Liver (tissue), 9 donors: Measurements from ENCODE around the gene DPH5. TPM values are rescaled to one million over a fixed set of nuclear protein-coding genes. Genes with fewer than 3 reads are reported as not detected.

Source experiments
- DNase-seq: peaks from one replicate; pipeline ENCODE4 v3.0.0-alpha.2; 2017; ENCODE audit warnings: low spot score
- H3K27ac ChIP-seq, 2 donors: one replicate each; pipeline ENCODE4 v1.7.0; 2013; ENCODE audit warnings: inconsistent platforms in 2 of 2, low read length in 2 of 2, control low read depth in 1 of 2, low read depth in 1 of 2, mild to moderate bottlenecking in 1 of 2
- H3K27me3 ChIP-seq, 4 donors: one replicate each; pipeline versions ENCODE4 v1.6.1 to v1.7.0; 2013; ENCODE audit warnings: low read length in 3 of 4, inconsistent platforms in 1 of 4, mild to moderate bottlenecking in 1 of 4, moderate library complexity in 1 of 4; ENCODE audit not compliant: control insufficient read depth in 4 of 4, insufficient read depth in 4 of 4
- H3K36me3 ChIP-seq, 4 donors: one replicate each; pipeline versions ENCODE4 v1.6.1 to v1.7.0; 2013; ENCODE audit warnings: low read length in 3 of 4, mild to moderate bottlenecking in 3 of 4, low read depth in 1 of 4, moderate library complexity in 1 of 4; ENCODE audit not compliant: control insufficient read depth in 4 of 4, insufficient read depth in 3 of 4
- H3K4me1 ChIP-seq, 4 donors: one replicate each; pipeline versions ENCODE4 v1.6.1 to v1.7.0; 2013; ENCODE audit warnings: low read length in 3 of 4, mild to moderate bottlenecking in 3 of 4, moderate library complexity in 1 of 4; ENCODE audit not compliant: control insufficient read depth in 4 of 4, insufficient read depth in 4 of 4
- H3K4me3 ChIP-seq, 3 donors: one replicate each; pipeline versions ENCODE4 v1.6.1 to v1.7.0; 2013; ENCODE audit warnings: low read length in 3 of 3, control low read depth in 1 of 3, low read depth in 1 of 3, mild to moderate bottlenecking in 1 of 3
- H3K9ac ChIP-seq, 2 donors: one replicate each; pipeline ENCODE4 v1.7.0; 2013; ENCODE audit warnings: low read length in 2 of 2, mild to moderate bottlenecking in 2 of 2, moderate library complexity in 2 of 2, control low read depth in 1 of 2, low read depth in 1 of 2
- H3K9me3 ChIP-seq, 4 donors: one replicate each; pipeline versions ENCODE4 v1.6.1 to v1.7.0; 2013; ENCODE audit warnings: low read length in 3 of 4; ENCODE audit not compliant: control insufficient read depth in 4 of 4
- EGR1 ChIP-seq, 2 donors: IDR thresholded peaks; 2 replicates each; pipeline ENCODE4 v1.6.1; 2016 to 2018; ENCODE audit warnings: antibody characterized with exemption in 2 of 2, low read depth in 2 of 2
- FOXA1 ChIP-seq: IDR thresholded peaks from 2 replicates; pipeline ENCODE4 v1.6.1; 2016; ENCODE audit warnings: antibody characterized with exemption
- FOXA2 ChIP-seq: IDR thresholded peaks from 2 replicates; pipeline ENCODE4 v1.6.1; 2016; ENCODE audit warnings: antibody characterized with exemption
- GABPA ChIP-seq, 2 donors: IDR thresholded peaks in 1 of 2; conservative IDR thresholded peaks in 1 of 2; 2 replicates each; pipeline ENCODE4 v1.6.1; 2016; ENCODE audit warnings: antibody characterized with exemption in 2 of 2, mild to moderate bottlenecking in 1 of 2, moderate library complexity in 1 of 2
- HNF4A ChIP-seq, 2 donors: conservative IDR thresholded peaks; 2 replicates each; pipeline ENCODE4 v1.6.1; 2016; ENCODE audit warnings: antibody characterized with exemption in 2 of 2, mild to moderate bottlenecking in 2 of 2
- HNF4G ChIP-seq: IDR thresholded peaks from 2 replicates; pipeline ENCODE4 v1.6.1; 2016; ENCODE audit warnings: antibody characterized with exemption
- JUND ChIP-seq, 2 donors: IDR thresholded peaks; 2 replicates each; pipeline ENCODE4 v1.6.1; 2016; ENCODE audit warnings: antibody characterized with exemption in 2 of 2
- NR2F2 ChIP-seq: IDR thresholded peaks from 2 replicates; pipeline ENCODE4 v1.6.1; 2016; ENCODE audit warnings: antibody characterized with exemption
- RAD21 ChIP-seq, 2 donors: IDR thresholded peaks; 2 replicates each; pipeline ENCODE4 v1.6.1; 2016; ENCODE audit warnings: antibody characterized with exemption in 2 of 2, mild to moderate bottlenecking in 2 of 2
- RXRA ChIP-seq, 2 donors: IDR thresholded peaks; 2 replicates each; pipeline ENCODE4 v1.6.1; 2017 to 2018; ENCODE audit warnings: antibody characterized with exemption in 2 of 2, mild to moderate bottlenecking in 1 of 2
- SP1 ChIP-seq: IDR thresholded peaks from 2 replicates; pipeline ENCODE4 v1.6.1; 2018; ENCODE audit warnings: antibody characterized with exemption, mild to moderate bottlenecking
- TAF1 ChIP-seq: conservative IDR thresholded peaks from 2 replicates; pipeline ENCODE4 v1.6.1; 2016; ENCODE audit warnings: antibody characterized with exemption, mild to moderate bottlenecking
- YY1 ChIP-seq: IDR thresholded peaks from 2 replicates; pipeline ENCODE4 v1.6.1; 2016; ENCODE audit warnings: antibody characterized with exemption, mild to moderate bottlenecking
- WGBS: extraction: QIAGEN DNeasy Blood & Tissue Kit; methylation state at CpG from one replicate; pipeline ENCODE4 v1.1.7; 2013; 5-methylcytosine and 5-hydroxymethylcytosine counted together
- polyA plus RNA-seq, 2 donors: library from polyadenylated mRNA; stranded (reverse) in 1 of 2; unstranded in 1 of 2; fragments of 200-250 nt in 1 of 2; fragments of >200 nt in 1 of 2; fragmentation: Nextera tagmentation in 1 of 2; extraction: Ambion mirVana in 1 of 2; gene quantifications; one replicate each; pipeline versions ENCODE4 v1.2.1 to v1.2.3, GENCODE V29; 2013 to 2015
- total RNA-seq, 2 donors: library from RNA; depleted of rRNA; stranded (reverse); fragments of >200 nt; gene quantifications; one replicate each; pipeline ENCODE4 v1.2.3, GENCODE V29; 2014
- TF ChIP-seq, protein P1 (sequence below): IDR thresholded peaks from 2 replicates; pipeline ENCODE4 v1.6.1; 2016; ENCODE audit warnings: antibody characterized with exemption
- TF ChIP-seq, protein P2 (sequence below): IDR thresholded peaks from 2 replicates; pipeline ENCODE4 v1.6.1; 2016; ENCODE audit warnings: antibody characterized with exemption
- TF ChIP-seq, protein P3 (sequence below): IDR thresholded peaks from 2 replicates; pipeline ENCODE4 v1.6.1; 2016; ENCODE audit warnings: antibody characterized with exemption, mild to moderate bottlenecking
- TF ChIP-seq, protein P4 (sequence below): IDR thresholded peaks from 2 replicates; pipeline ENCODE4 v1.6.1; 2016; ENCODE audit warnings: antibody characterized with exemption
- TF ChIP-seq, protein P5 (sequence below): fragments of 150-350 bp; IDR thresholded peaks from 2 replicates; pipeline ENCODE4 v1.5.1; 2017; ENCODE audit warnings: improper control_type of control experiment, low read depth, low read length; ENCODE audit not compliant: missing input control
- donor health status: healthy.
- donor health status: healthy.
- donor health status: healthy.
- donor health status: healthy.
- donor health status: healthy.

Gene DPH5
- total and polyA plus RNA-seq, 4 donors: 12.9 to 16.3 (median 14.8) TPM

- no peaks in the 10 kb centered on the region for H3K4me1 ChIP-seq
- H3K27ac ChIP-seq: no peak overlapping the region
- H3K9me3 ChIP-seq: no peaks in the 10 kb centered on the region
- H3K27me3 ChIP-seq: no peaks in the 10 kb centered on the region
- DNase-seq: no peak
- no peak overlapping the region for H3K4me3 ChIP-seq
- H3K36me3 ChIP-seq: peaks cover 0 to 11% (median 7%) of the 10 kb centered on the region in 4 donors
- H3K9ac ChIP-seq: no peak overlapping the region
- TF ChIP-seq RXRA (IDR thresholded peaks at IDR 0.05) (no peak), EGR1 (IDR thresholded peaks at IDR 0.05; ENCODE audit: low read depth in 2 of 2) (no peak), TAF1 (no peak), JUND (IDR thresholded peaks at IDR 0.05) (no peak), YY1 (no peak), HNF4G (no peak), RAD21 (IDR thresholded peaks at IDR 0.05) (no peak), GABPA (IDR thresholded peaks at IDR 0.05 in 1 of 2, conservative IDR thresholded peaks at IDR 0.05 in 1 of 2) (no peak), FOXA1 (no peak), HNF4A (conservative IDR thresholded peaks at IDR 0.05) (no peak)
- TF ChIP-seq, protein P1, sequence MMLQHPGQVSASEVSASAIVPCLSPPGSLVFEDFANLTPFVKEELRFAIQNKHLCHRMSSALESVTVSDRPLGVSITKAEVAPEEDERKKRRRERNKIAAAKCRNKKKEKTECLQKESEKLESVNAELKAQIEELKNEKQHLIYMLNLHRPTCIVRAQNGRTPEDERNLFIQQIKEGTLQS: no peak
- TF ChIP-seq, protein P2, sequence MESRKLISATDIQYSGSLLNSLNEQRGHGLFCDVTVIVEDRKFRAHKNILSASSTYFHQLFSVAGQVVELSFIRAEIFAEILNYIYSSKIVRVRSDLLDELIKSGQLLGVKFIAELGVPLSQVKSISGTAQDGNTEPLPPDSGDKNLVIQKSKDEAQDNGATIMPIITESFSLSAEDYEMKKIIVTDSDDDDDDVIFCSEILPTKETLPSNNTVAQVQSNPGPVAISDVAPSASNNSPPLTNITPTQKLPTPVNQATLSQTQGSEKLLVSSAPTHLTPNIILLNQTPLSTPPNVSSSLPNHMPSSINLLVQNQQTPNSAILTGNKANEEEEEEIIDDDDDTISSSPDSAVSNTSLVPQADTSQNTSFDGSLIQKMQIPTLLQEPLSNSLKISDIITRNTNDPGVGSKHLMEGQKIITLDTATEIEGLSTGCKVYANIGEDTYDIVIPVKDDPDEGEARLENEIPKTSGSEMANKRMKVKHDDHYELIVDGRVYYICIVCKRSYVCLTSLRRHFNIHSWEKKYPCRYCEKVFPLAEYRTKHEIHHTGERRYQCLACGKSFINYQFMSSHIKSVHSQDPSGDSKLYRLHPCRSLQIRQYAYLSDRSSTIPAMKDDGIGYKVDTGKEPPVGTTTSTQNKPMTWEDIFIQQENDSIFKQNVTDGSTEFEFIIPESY: no peak
- TF ChIP-seq, protein P3, sequence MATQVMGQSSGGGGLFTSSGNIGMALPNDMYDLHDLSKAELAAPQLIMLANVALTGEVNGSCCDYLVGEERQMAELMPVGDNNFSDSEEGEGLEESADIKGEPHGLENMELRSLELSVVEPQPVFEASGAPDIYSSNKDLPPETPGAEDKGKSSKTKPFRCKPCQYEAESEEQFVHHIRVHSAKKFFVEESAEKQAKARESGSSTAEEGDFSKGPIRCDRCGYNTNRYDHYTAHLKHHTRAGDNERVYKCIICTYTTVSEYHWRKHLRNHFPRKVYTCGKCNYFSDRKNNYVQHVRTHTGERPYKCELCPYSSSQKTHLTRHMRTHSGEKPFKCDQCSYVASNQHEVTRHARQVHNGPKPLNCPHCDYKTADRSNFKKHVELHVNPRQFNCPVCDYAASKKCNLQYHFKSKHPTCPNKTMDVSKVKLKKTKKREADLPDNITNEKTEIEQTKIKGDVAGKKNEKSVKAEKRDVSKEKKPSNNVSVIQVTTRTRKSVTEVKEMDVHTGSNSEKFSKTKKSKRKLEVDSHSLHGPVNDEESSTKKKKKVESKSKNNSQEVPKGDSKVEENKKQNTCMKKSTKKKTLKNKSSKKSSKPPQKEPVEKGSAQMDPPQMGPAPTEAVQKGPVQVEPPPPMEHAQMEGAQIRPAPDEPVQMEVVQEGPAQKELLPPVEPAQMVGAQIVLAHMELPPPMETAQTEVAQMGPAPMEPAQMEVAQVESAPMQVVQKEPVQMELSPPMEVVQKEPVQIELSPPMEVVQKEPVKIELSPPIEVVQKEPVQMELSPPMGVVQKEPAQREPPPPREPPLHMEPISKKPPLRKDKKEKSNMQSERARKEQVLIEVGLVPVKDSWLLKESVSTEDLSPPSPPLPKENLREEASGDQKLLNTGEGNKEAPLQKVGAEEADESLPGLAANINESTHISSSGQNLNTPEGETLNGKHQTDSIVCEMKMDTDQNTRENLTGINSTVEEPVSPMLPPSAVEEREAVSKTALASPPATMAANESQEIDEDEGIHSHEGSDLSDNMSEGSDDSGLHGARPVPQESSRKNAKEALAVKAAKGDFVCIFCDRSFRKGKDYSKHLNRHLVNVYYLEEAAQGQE: no peak
- TF ChIP-seq, protein P4, sequence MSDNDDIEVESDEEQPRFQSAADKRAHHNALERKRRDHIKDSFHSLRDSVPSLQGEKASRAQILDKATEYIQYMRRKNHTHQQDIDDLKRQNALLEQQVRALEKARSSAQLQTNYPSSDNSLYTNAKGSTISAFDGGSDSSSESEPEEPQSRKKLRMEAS: no peak
- 91% methylated on average over 1 of the region's 1 CpG for WGBS
Observed at GRCh38 chr1:100976936-100977335, 48.6 kb downstream of the DPH5 start.

DNA sequence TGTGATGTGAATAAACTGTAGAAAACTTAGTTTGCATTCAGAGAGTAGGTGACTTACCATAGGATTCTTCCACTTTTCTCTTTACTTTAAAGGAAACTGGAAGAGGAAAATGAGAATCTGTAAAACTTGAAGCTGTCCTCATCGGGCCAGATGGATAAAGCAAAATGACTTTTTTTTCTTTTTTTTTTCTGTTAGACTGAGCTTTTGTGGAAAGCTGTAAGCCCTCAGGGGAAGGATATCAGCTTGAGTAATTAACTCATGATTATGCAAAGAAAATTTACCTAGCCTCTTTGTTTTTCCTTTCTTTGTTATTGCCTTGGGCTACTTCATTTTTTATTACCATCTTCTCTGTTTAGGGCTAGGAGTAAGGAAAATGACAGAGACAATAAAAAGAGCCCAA is 53.4 kb downstream of the DPH5 start:
- Histone ChIP-seq H3K36me3 (peaks cover 3 to 14% (median 9%) of the 10 kb centered on the region in 4 donors), H3K9ac (no peak overlapping the region), H3K4me1 (no peaks in the 10 kb centered on the region), H3K4me3 (no peak overlapping the region), H3K27ac (no peak overlapping the region), H3K27me3 (no peaks in the 10 kb centered on the region), H3K9me3 (no peaks in the 10 kb centered on the region)
- WGBS: 88% methylated on average over 1 of the region's 1 CpG
- DNase-seq: no peak
- TF ChIP-seq, protein P5, sequence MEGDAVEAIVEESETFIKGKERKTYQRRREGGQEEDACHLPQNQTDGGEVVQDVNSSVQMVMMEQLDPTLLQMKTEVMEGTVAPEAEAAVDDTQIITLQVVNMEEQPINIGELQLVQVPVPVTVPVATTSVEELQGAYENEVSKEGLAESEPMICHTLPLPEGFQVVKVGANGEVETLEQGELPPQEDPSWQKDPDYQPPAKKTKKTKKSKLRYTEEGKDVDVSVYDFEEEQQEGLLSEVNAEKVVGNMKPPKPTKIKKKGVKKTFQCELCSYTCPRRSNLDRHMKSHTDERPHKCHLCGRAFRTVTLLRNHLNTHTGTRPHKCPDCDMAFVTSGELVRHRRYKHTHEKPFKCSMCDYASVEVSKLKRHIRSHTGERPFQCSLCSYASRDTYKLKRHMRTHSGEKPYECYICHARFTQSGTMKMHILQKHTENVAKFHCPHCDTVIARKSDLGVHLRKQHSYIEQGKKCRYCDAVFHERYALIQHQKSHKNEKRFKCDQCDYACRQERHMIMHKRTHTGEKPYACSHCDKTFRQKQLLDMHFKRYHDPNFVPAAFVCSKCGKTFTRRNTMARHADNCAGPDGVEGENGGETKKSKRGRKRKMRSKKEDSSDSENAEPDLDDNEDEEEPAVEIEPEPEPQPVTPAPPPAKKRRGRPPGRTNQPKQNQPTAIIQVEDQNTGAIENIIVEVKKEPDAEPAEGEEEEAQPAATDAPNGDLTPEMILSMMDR: no peak
- TF ChIP-seq FOXA1 (no peak), JUND (IDR thresholded peaks at IDR 0.05) (no peak), GABPA (IDR thresholded peaks at IDR 0.05 in 1 of 2, conservative IDR thresholded peaks at IDR 0.05 in 1 of 2) (no peak), EGR1 (IDR thresholded peaks at IDR 0.05; ENCODE audit: low read depth in 2 of 2) (no peak), TAF1 (no peak), HNF4G (no peak), NR2F2 (no peak), RAD21 (IDR thresholded peaks at IDR 0.05) (no peak), HNF4A (conservative IDR thresholded peaks at IDR 0.05) (no peak), YY1 (no peak), FOXA2 (no peak), RXRA (IDR thresholded peaks at IDR 0.05) (no peak), SP1 (no peak)
- TF ChIP-seq, protein P1: no peak
- TF ChIP-seq, protein P2: no peak
- TF ChIP-seq, protein P4: no peak
